ENCODE measurements around the gene LGMN.

DNA sequence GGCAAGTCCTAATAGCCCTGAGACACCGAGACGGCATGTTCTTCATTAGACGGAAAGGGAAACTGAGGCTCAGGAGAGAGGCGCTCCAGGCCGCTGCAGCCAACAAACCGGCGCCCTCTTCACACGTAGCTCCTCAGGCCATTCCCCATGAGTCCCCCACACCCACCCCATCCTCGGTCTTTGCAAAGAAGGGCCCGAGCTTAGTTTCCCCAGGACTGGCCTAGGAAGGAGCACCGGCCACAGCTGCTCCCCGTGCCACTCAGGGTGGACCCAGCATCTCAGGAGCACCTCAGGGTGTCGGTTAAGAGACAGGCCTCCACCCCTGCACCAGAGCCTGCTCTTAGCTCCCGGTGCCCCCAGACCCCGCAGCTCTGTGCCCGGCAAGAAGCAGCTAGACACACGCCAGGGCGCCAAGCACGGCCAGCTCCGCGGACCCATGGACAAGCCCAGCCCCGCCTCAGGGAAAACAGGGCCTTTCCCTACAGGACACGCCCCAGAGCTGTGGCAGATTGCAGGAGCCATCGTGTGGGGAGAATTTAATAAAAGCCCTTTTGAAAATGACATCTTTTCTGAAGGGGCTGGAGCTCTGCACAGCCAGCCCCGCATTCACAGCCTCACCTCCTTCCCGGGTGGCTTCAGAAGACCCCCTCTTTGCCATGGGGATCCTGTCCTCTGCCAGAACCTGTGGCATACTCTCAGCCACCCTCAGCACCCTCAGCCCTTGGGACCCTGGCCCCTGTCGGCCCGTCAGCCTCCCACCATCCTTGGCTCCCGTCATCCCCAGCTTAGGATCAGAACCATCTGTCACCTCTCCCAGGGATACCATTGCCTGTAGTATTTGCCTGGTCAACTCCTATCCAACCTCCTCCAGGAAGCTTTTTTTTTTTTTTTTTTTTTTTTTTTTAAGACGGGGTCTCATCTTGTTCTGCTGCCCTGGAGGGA, 59.7 kb downstream of the LGMN start:
- TF ChIP-seq, protein P1, sequence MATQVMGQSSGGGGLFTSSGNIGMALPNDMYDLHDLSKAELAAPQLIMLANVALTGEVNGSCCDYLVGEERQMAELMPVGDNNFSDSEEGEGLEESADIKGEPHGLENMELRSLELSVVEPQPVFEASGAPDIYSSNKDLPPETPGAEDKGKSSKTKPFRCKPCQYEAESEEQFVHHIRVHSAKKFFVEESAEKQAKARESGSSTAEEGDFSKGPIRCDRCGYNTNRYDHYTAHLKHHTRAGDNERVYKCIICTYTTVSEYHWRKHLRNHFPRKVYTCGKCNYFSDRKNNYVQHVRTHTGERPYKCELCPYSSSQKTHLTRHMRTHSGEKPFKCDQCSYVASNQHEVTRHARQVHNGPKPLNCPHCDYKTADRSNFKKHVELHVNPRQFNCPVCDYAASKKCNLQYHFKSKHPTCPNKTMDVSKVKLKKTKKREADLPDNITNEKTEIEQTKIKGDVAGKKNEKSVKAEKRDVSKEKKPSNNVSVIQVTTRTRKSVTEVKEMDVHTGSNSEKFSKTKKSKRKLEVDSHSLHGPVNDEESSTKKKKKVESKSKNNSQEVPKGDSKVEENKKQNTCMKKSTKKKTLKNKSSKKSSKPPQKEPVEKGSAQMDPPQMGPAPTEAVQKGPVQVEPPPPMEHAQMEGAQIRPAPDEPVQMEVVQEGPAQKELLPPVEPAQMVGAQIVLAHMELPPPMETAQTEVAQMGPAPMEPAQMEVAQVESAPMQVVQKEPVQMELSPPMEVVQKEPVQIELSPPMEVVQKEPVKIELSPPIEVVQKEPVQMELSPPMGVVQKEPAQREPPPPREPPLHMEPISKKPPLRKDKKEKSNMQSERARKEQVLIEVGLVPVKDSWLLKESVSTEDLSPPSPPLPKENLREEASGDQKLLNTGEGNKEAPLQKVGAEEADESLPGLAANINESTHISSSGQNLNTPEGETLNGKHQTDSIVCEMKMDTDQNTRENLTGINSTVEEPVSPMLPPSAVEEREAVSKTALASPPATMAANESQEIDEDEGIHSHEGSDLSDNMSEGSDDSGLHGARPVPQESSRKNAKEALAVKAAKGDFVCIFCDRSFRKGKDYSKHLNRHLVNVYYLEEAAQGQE (IDR thresholded peaks at IDR 0.05; ENCODE audit: insufficient read depth in 1 of 2, low read depth in 2 of 2, low read length in 2 of 2) = no peak
- TF ChIP-seq POLR2AphosphoS5 (IDR thresholded peaks at IDR 0.05; ENCODE audit: low read depth, low read length) = no peak
- TF ChIP-seq TAF1 (IDR thresholded peaks at IDR 0.05; ENCODE audit: borderline replicate concordance, insufficient read depth, low read length) = no peak
- TF ChIP-seq SIN3A (IDR thresholded peaks at IDR 0.05; ENCODE audit: borderline replicate concordance, insufficient read depth, low read length) = no peak

All from PFSK-1 (cell line).